ENCODE measurements around the gene DNAJB1.

- TF ChIP-seq POLR2A (IDR thresholded peaks at IDR 0.05; ENCODE audit: low read depth, low read length) (no peak), POLR2AphosphoS5 (IDR thresholded peaks at IDR 0.05; ENCODE audit: low read depth, low read length) (no peak)
These were observed 23.1 kb downstream of the DNAJB1 start for GRCh38 chr19:14494910-14495671.

Data from GM12891 (cell line).